Nephron (organoid): Measurements from ENCODE around the gene TSTD1.

Experiments used
- H3K27ac Mint-ChIP-seq, 3 experiments: 2 replicates each; pipeline ENCODE4 v1.8.0; 2020; ENCODE audit warnings: mixed read lengths in 3 of 3, mild to moderate bottlenecking in 2 of 3, moderate library complexity in 1 of 3
- H3K27me3 Mint-ChIP-seq: 2 replicates; pipeline ENCODE4 v1.8.0; 2021; ENCODE audit warnings: low read depth, mild to moderate bottlenecking, moderate library complexity, mixed read lengths
- H3K36me3 Mint-ChIP-seq: 2 replicates; pipeline ENCODE4 v1.8.0; 2020; ENCODE audit warnings: low read depth, mixed read lengths
- H3K4me1 Mint-ChIP-seq: 2 replicates; pipeline ENCODE4 v1.8.0; 2020; ENCODE audit warnings: mixed read lengths
- H3K4me3 Mint-ChIP-seq, 3 experiments: 2 replicates each; pipeline ENCODE4 v1.8.0; 2020; ENCODE audit warnings: mild to moderate bottlenecking in 3 of 3, mixed read lengths in 3 of 3, moderate library complexity in 2 of 3
- H3K9me3 Mint-ChIP-seq: 2 replicates; pipeline ENCODE4 v1.8.0; 2020; ENCODE audit warnings: mixed read lengths
- CTCF ChIP-seq, 3 experiments: fragments of 200-600 bp; sonication (generic); IDR thresholded peaks; one replicate each; pipeline ENCODE4 v1.5.0; 2021; ENCODE audit warnings: antibody characterized with exemption in 3 of 3; ENCODE audit not compliant: unreplicated experiment in 3 of 3

TSTD1 gene

GRCh38 chr1:161077426-161077825, 38.7 kb upstream of the TSTD1 start:
- Mint-ChIP-seq H3K9me3 (no peaks in the 10 kb centered on the region), H3K27ac (no peak overlapping the region), H3K4me3 (no peak overlapping the region), H3K27me3 (peaks cover 7% of the 10 kb centered on the region), H3K36me3 (no peaks in the 10 kb centered on the region), H3K4me1 (no peaks in the 10 kb centered on the region)
- TF ChIP-seq CTCF (IDR thresholded peaks at IDR 0.05; ENCODE audit: unreplicated experiment in 3 of 3) = no peak

GRCh38 chr1:161076410-161076809, 37.6 kb upstream of the TSTD1 start:
- Mint-ChIP-seq H3K4me3 (no peak overlapping the region), H3K27ac (no peak overlapping the region), H3K9me3 (no peaks in the 10 kb centered on the region), H3K36me3 (no peaks in the 10 kb centered on the region), H3K4me1 (no peaks in the 10 kb centered on the region), H3K27me3 (peaks cover 7% of the 10 kb centered on the region)
- no peak for TF ChIP-seq CTCF (IDR thresholded peaks at IDR 0.05; ENCODE audit: unreplicated experiment in 3 of 3)

GRCh38 chr1:161074676-161075368, 36.1 kb upstream of the TSTD1 start:
- no peaks in the 10 kb centered on the region for H3K4me1 Mint-ChIP-seq
- TF ChIP-seq CTCF (IDR thresholded peaks at IDR 0.05; ENCODE audit: unreplicated experiment in 3 of 3) = no peak
- H3K27ac Mint-ChIP-seq = no peak overlapping the region
- no peak overlapping the region for H3K4me3 Mint-ChIP-seq
- H3K27me3 Mint-ChIP-seq = peaks cover 7% of the 10 kb centered on the region
- H3K36me3 Mint-ChIP-seq = no peaks in the 10 kb centered on the region
- no peaks in the 10 kb centered on the region for H3K9me3 Mint-ChIP-seq

GRCh38 chr1:161073474-161074121, 34.8 kb upstream of the TSTD1 start:
- Mint-ChIP-seq H3K36me3 (no peaks in the 10 kb centered on the region), H3K27me3 (peaks cover 7% of the 10 kb centered on the region), H3K4me3 (no peak overlapping the region), H3K9me3 (no peaks in the 10 kb centered on the region), H3K4me1 (no peaks in the 10 kb centered on the region), H3K27ac (no peak overlapping the region)
- TF ChIP-seq CTCF (IDR thresholded peaks at IDR 0.05; ENCODE audit: unreplicated experiment in 3 of 3) = no peak

GRCh38 chr1:161072751-161073449, 34.1 kb upstream of the TSTD1 start:
- H3K27ac Mint-ChIP-seq = no peak overlapping the region
- no peak overlapping the region for H3K4me3 Mint-ChIP-seq
- no peaks in the 10 kb centered on the region for H3K4me1 Mint-ChIP-seq
- peaks cover 11% of the 10 kb centered on the region for H3K27me3 Mint-ChIP-seq
- H3K36me3 Mint-ChIP-seq = no peaks in the 10 kb centered on the region
- H3K9me3 Mint-ChIP-seq = no peaks in the 10 kb centered on the region
- no peak for TF ChIP-seq CTCF (IDR thresholded peaks at IDR 0.05; ENCODE audit: unreplicated experiment in 3 of 3)
